ENCODE measurements around the gene TMEM121. TPM values are rescaled to one million over a fixed set of nuclear protein-coding genes. Genes with fewer than 3 reads are reported as not detected.
A peak's percentile ranks its signal among the peaks of the same experiment; 100 is the strongest.

Gene TMEM121
- 2.7 and 3.9 TPM in 2 replicates for total RNA-seq (2012; rRNA removed)
- polyA plus RNA-seq (2012; rRNA removed) = 6.3 and 8.5 TPM in 2 replicates
- 5.9 and 17.0 TPM in 2 replicates for polyA plus RNA-seq (2012; cell fraction: cytosol; rRNA removed)
- 5.2 and 13.9 TPM in 2 replicates for polyA plus RNA-seq (2012; cell fraction: nucleus; rRNA removed; ENCODE audit: low replicate concordance)
- percentile 25 among the genes with signal in this experiment for Bru-seq, nascent RNA
- BruChase-seq, experiment 1, labeled RNA remaining after a 6-hour chase = not detected
- percentile 29 among the genes with signal in this experiment for BruChase-seq, experiment 2, labeled RNA remaining after a 2-hour chase
- long read RNA-seq, partial matches to known transcripts = 0 of 8 reads
- long read RNA-seq, other reads (novel, unspliced or antisense) = 4 of 8 reads

GRCh38 chr14:105525861-105526775, at the start of gene TMEM121:
Gene TMEM121 (plus strand): TSS chr14:105526583. CDS start chr14:105528835, 2,252 bp downstream.
- peaks cover 9% of the 10 kb centered on the region; the same call in 1 of the 2 replicates for H3K4me1 ChIP-seq (ENCODE audit: control insufficient read depth, insufficient read depth, low read length)
- DNase-seq (no peak), ATAC-seq (ENCODE audit: low read depth) (peak; percentile 57)
- H3K56ac ChIP-seq (ENCODE audit: extremely low read depth, insufficient read depth, low read length) = no peak within 1 kb of the TSS
- H3K9me1 ChIP-seq (ENCODE audit: insufficient read depth, low read length) = no peaks in the 10 kb centered on the region
- no peak within 1 kb of the TSS for H3K27ac ChIP-seq (ENCODE audit: insufficient read depth, low read length)
- H3K9ac ChIP-seq (ENCODE audit: low read depth, low read length) = peak within 1 kb of the TSS; percentile 46
- 0 out of 2 replicates have a peak, but pooled peaks cover 3% of the 10 kb centered on the region for H4K20me1 ChIP-seq (ENCODE audit: insufficient read depth, low read length)
- dilution Hi-C loops (cut with HindIII; ENCODE audit: low sequenced_read_pairs, unreplicated experiment) = no loop called here
- no peak within 1 kb of the TSS for H2BK5ac ChIP-seq (ENCODE audit: low read depth, low read length, poor library complexity, severe bottlenecking)
- H3K14ac ChIP-seq (replicated peaks; ENCODE audit: low read depth, low read length) = 0 out of 2 replicates have a peak within 1 kb of the TSS, but pooled peaks have one; percentile 3
- no peaks in the 10 kb centered on the region for H3K9me3 ChIP-seq (ENCODE audit: control insufficient read depth, insufficient read depth, low read length)
- H3K79me1 ChIP-seq (ENCODE audit: low read depth in 1 of 2, low read length in 2 of 2) = no peaks in the 10 kb centered on the region
- intact Hi-C loops (cut with micrococcal nuclease) = loop anchor here (5.0 kb wide), 1 partner anchor 34 kb away; the partner anchor contains the start of gene TEDC1
- H3K18ac ChIP-seq (ENCODE audit: low read depth, low read length) = no peak within 1 kb of the TSS
- H4K8ac ChIP-seq (ENCODE audit: low read depth in 2 of 2, low read length in 2 of 2) = peak within 1 kb of the TSS in 1 of 2 experiments; percentile 5; a peak in 1 of 4 replicates
- in situ Hi-C loops (cut with MboI; ENCODE audit: low sequenced_read_pairs) = no loop called here
- peak within 1 kb of the TSS; percentile 83 for H3K4me2 ChIP-seq (ENCODE audit: low read depth, low read length)
- H2AK5ac ChIP-seq (ENCODE audit: low read depth, low read length) = peak within 1 kb of the TSS; percentile 33
- H3K4ac ChIP-seq (ENCODE audit: low read depth, low read length) = peak within 1 kb of the TSS; percentile 29; the same call in 1 of the 2 replicates
- peak within 1 kb of the TSS; percentile 57 for H3K4me3 ChIP-seq (ENCODE audit: insufficient read depth, low read depth, low read length)
- no peak within 1 kb of the TSS for H2BK20ac ChIP-seq (ENCODE audit: low read depth, low read length)
- no TSS peak for BruUV-seq (replicated peaks)
- H3K23ac ChIP-seq (ENCODE audit: low read depth, low read length) = peak within 1 kb of the TSS; percentile 4; the same call in 1 of the 2 replicates
- WGBS, 2 experiments (ENCODE audit: extremely low coverage in 2 of 2, insufficient read length in 1 of 2) = no CpG with 5 or more reads among the region's 88 CpGs
- H2BK15ac ChIP-seq (ENCODE audit: low read depth, low read length) = no peak within 1 kb of the TSS
- H3K27me3 ChIP-seq (ENCODE audit: control insufficient read depth, insufficient read depth, low read length) = no peaks in the 10 kb centered on the region; the same call in 1 of the 2 replicates
- peak within 1 kb of the TSS; percentile 85 for H2AK9ac ChIP-seq (replicated peaks; ENCODE audit: low read depth, low read length, poor library complexity)
- no peak within 1 kb of the TSS for H4K5ac ChIP-seq (ENCODE audit: low read depth, low read length)
- ChIA-PET CTCF (interaction anchor here (0.6 kb wide), 1 partner anchor 92 kb away, joined by 3 read pairs; no protein-coding TSS in a partner anchor), POLR2A (ENCODE audit: unreplicated experiment) (no interaction called here)
- H3K36me3 ChIP-seq (ENCODE audit: control insufficient read depth, insufficient read depth, low read length) = no peaks in the 10 kb centered on the region
- H2BK120ac ChIP-seq (ENCODE audit: low read depth, low read length) = no peak within 1 kb of the TSS
- H4K91ac ChIP-seq (ENCODE audit: insufficient read depth, low read depth, low read length) = no peak within 1 kb of the TSS
- H2AFZ ChIP-seq (replicated peaks; ENCODE audit: low read length, poor library complexity) = peak within 1 kb of the TSS; percentile 96
- TF ChIP-seq USF2 (IDR thresholded peaks at IDR 0.05; ENCODE audit: low read depth, low read length) (no peak), MAFK (IDR thresholded peaks at IDR 0.05; ENCODE audit: low read depth, low read length) (no peak), MAZ (IDR thresholded peaks at IDR 0.05; ENCODE audit: borderline replicate concordance, low read depth, low read length) (0 out of 2 replicates have a peak, but pooled peaks have one; percentile 25), FOS (IDR thresholded peaks at IDR 0.05; ENCODE audit: low read depth, low read length) (no peak), RAD21 (IDR thresholded peaks at IDR 0.05; ENCODE audit: low read length) (no peak), POLR2A (IDR thresholded peaks at IDR 0.05; ENCODE audit: low read depth, low read length) (no peak)

Measured in IMR-90 (cell line).